PC-9 (cell line): ENCODE results near the gene TMEM179B.

Experiments
- CTCF ChIP-seq: fragments of 200-600 bp; sonication (generic); conservative IDR thresholded peaks from 2 replicates; pipeline ENCODE4 v1.6.1; 2017; ENCODE audit warnings: mixed run types, antibody characterized with exemption, mild to moderate bottlenecking, moderate library complexity
- EZH2 ChIP-seq: fragments of 200-600 bp; sonication (generic); IDR thresholded peaks from 2 replicates; pipeline ENCODE4 v1.8.0; 2017; ENCODE audit warnings: antibody characterized with exemption, low read depth

- TF ChIP-seq EZH2: no peak
- TF ChIP-seq CTCF: no peak
These were observed 12.3 kb downstream of the TMEM179B start for GRCh38 chr11:62799486-62799885.
